OCI-LY7 (cell line): ENCODE measurements around the gene TIMM22.

Source experiments
- CTCF ChIP-seq: fragments of 200-600 bp; sonication (generic); conservative IDR thresholded peaks from 2 replicates; pipeline ENCODE4 v1.5.1; 2014; ENCODE audit warnings: mild to moderate bottlenecking, antibody characterized with exemption, low read length, moderate library complexity, mixed read lengths
- EZH2phosphoT487 ChIP-seq: fragments of 200-600 bp; sonication (generic); IDR thresholded peaks from 2 replicates; pipeline ENCODE4 v1.6.1; 2018; ENCODE audit warnings: low read depth, borderline replicate concordance, mild to moderate bottlenecking, mixed run types, antibody characterized with exemption, low read length, moderate library complexity, mixed read lengths

GRCh38 chr17:1036171-1036844 is 39.4 kb downstream of the TIMM22 start:
- TF ChIP-seq EZH2phosphoT487 (no peak), CTCF (no peak)
